Dermis microvascular lymphatic vessel endothelial cell (primary cell): ENCODE data around the gene ANKS6. TPM values are rescaled to one million over a fixed set of nuclear protein-coding genes. Genes with fewer than 3 reads are reported as not detected.

Experiments
- DNase-seq, 2 donors: peaks; one replicate each; pipeline versions ENCODE4 v3.0.0 to v3.0.0-alpha.2; 2010; ENCODE audit warnings: low read depth in 2 of 2
- total RNA-seq: library from RNA; depleted of rRNA; stranded (reverse); fragments of >200 nt; gene quantifications from 2 replicates; pipeline ENCODE4 v1.2.1, GENCODE V29; 2014

Gene ANKS6
- total RNA-seq, 1 donor from 2014 or later = 8.2 TPM

GRCh38 chr9:98738741-98739140 lies 57.6 kb downstream of the ANKS6 start:
- DNase-seq = no peak

- no peak for DNase-seq
Measured at GRCh38 chr9:98736226-98736625, 60.1 kb downstream of the ANKS6 start.

- no peak for DNase-seq
Measured at GRCh38 chr9:98732801-98733200, 63.6 kb downstream of the ANKS6 start.

GRCh38 chr9:98732091-98732490 lies 64.3 kb downstream of the ANKS6 start:
- no peak for DNase-seq

- no peak for DNase-seq
Measured at GRCh38 chr9:98730871-98731270, 65.5 kb downstream of the ANKS6 start.

- DNase-seq = no peak
Measured at GRCh38 chr9:98728500-98728899, 67.9 kb downstream of the ANKS6 start.

- no peak for DNase-seq
Measured at GRCh38 chr9:98727428-98727827, 68.9 kb downstream of the ANKS6 start.

GRCh38 chr9:98726735-98727134 lies 69.6 kb downstream of the ANKS6 start:
- no peak for DNase-seq

- no peak for DNase-seq
Measured at GRCh38 chr9:98724810-98725530, 71.4 kb downstream of the ANKS6 start.

GRCh38 chr9:98721643-98722042 lies 74.7 kb downstream of the ANKS6 start:
- DNase-seq = no peak

GRCh38 chr9:98720402-98720801 lies 76.0 kb downstream of the ANKS6 start:
- DNase-seq = no peak

- DNase-seq = no peak
Measured at GRCh38 chr9:98719055-98719454, 77.3 kb downstream of the ANKS6 start.

GRCh38 chr9:98714833-98715232 lies 81.5 kb downstream of the ANKS6 start:
- no peak for DNase-seq

GRCh38 chr9:98712987-98713386 lies 83.4 kb downstream of the ANKS6 start:
- DNase-seq = no peak

GRCh38 chr9:98709968-98710965 lies 86.1 kb downstream of the ANKS6 start:
- DNase-seq = peak; percentile 32 to 59

GRCh38 chr9:98708933-98709911 lies 87.1 kb downstream of the ANKS6 start, which contains the start of gene GABBR2:
Gene GABBR2 (minus strand): TSS chr9:98708935. CDS start chr9:98708737, 198 bp downstream.
- DNase-seq = peak in 1 of 2 donors; percentile 23

- DNase-seq = no peak
Measured at GRCh38 chr9:98708103-98708932, 88.0 kb downstream of the ANKS6 start.

GRCh38 chr9:98707166-98708102 lies 88.9 kb downstream of the ANKS6 start:
- peak; percentile 32 to 75 for DNase-seq

- peak; percentile 4 to 20 for DNase-seq
Measured at GRCh38 chr9:98706651-98707165, 89.6 kb downstream of the ANKS6 start.
